IMR-90 (cell line): Measurements from ENCODE around the gene FCN1. TPM values are rescaled to one million over a fixed set of nuclear protein-coding genes. Genes with fewer than 3 reads are reported as not detected.

Source experiments
- ATAC-seq: fragments of 200-7000 bp; cut with Tn5 transposase; 2 replicates; pipeline ENCODE4 v1.9.1; 2020; ENCODE audit warnings: low read depth, mild to moderate bottlenecking, moderate library complexity
- BruUV-seq: library from RNA; stranded (reverse); fragments of 400-500 nt; replicated peaks from 2 replicates; lab custom pipeline; 2021; lab: Mats Ljungman, UMichigan
- CTCF ChIA-PET: fragments of 300-600 bp; formaldehyde crosslinking; extraction: SDS; loops from one replicate; lab custom pipeline; 2021; ENCODE audit warnings: antibody characterized with exemption; lab: Yijun Ruan, JAX
- POLR2A ChIA-PET: fragments of 300-600 bp; sonication (Branson Sonifier 250); formaldehyde crosslinking; loops from one replicate; lab custom pipeline; 2022; ENCODE audit warnings: antibody characterized with exemption; ENCODE audit not compliant: unreplicated experiment; lab: Charles Lee
- DNase-seq: peaks from one replicate; pipeline ENCODE4 v3.0.0; 2013
- H2AFZ ChIP-seq: replicated peaks from 2 replicates; pipeline ENCODE3; 2013; ENCODE audit warnings: low read length, mild to moderate bottlenecking; ENCODE audit not compliant: poor library complexity
- H2AK5ac ChIP-seq: 2 replicates; pipeline ENCODE4 v1.6.1; 2013; ENCODE audit warnings: low read depth, low read length, inconsistent platforms
- H2AK9ac ChIP-seq: replicated peaks from 2 replicates; pipeline ENCODE3; 2013; ENCODE audit warnings: mild to moderate bottlenecking, low read depth, low read length, moderate library complexity; ENCODE audit not compliant: poor library complexity
- H2BK120ac ChIP-seq: 2 replicates; pipeline ENCODE4 v1.6.1; 2013; ENCODE audit warnings: low read depth, low read length, inconsistent platforms
- H2BK15ac ChIP-seq: 3 replicates; pipeline ENCODE4 v1.6.1; 2013; ENCODE audit warnings: low read depth, low read length, inconsistent platforms
- H2BK20ac ChIP-seq: 2 replicates; pipeline ENCODE4 v1.6.1; 2013; ENCODE audit warnings: low read depth, mild to moderate bottlenecking, inconsistent platforms, low read length, moderate library complexity
- H2BK5ac ChIP-seq: 2 replicates; pipeline ENCODE4 v1.6.1; 2013; ENCODE audit warnings: mild to moderate bottlenecking, low read depth, low read length, inconsistent platforms; ENCODE audit not compliant: poor library complexity, severe bottlenecking
- H3K14ac ChIP-seq: replicated peaks from 2 replicates; pipeline ENCODE4 v1.6.1; 2013; ENCODE audit warnings: low read depth, low read length, inconsistent platforms
- H3K18ac ChIP-seq: 2 replicates; pipeline ENCODE4 v1.6.1; 2013; ENCODE audit warnings: low read depth, low read length, control low read depth
- H3K23ac ChIP-seq: 2 replicates; pipeline ENCODE4 v1.6.1; 2013; ENCODE audit warnings: low read depth, low read length, inconsistent platforms
- H3K27ac ChIP-seq: 2 replicates; pipeline ENCODE4 v1.5.1; 2013; ENCODE audit warnings: mild to moderate bottlenecking, control low read depth, low read length; ENCODE audit not compliant: insufficient read depth
- H3K27me3 ChIP-seq: 2 replicates; pipeline ENCODE4 v1.6.1; 2013; ENCODE audit warnings: low read length; ENCODE audit not compliant: control insufficient read depth, insufficient read depth
- H3K36me3 ChIP-seq: 2 replicates; pipeline ENCODE4 v1.6.1; 2013; ENCODE audit warnings: low read length, mixed read lengths; ENCODE audit not compliant: control insufficient read depth, insufficient read depth
- H3K4ac ChIP-seq: 2 replicates; pipeline ENCODE4 v1.6.1; 2013; ENCODE audit warnings: low read depth, low read length, inconsistent platforms
- H3K4me1 ChIP-seq: 2 replicates; pipeline ENCODE4 v1.6.1; 2013; ENCODE audit warnings: low read length, mixed read lengths; ENCODE audit not compliant: control insufficient read depth, insufficient read depth
- H3K4me2 ChIP-seq: 2 replicates; pipeline ENCODE4 v1.6.1; 2013; ENCODE audit warnings: low read depth, mild to moderate bottlenecking, control low read depth, low read length, moderate library complexity
- H3K4me3 ChIP-seq: 2 replicates; pipeline ENCODE4 v1.5.1; 2013; ENCODE audit warnings: low read depth, mild to moderate bottlenecking, control low read depth, low read length, moderate library complexity; ENCODE audit not compliant: insufficient read depth
- H3K56ac ChIP-seq: 2 replicates; pipeline ENCODE4 v1.6.1; 2013; ENCODE audit warnings: low read length, inconsistent platforms; ENCODE audit not compliant: insufficient read depth; ENCODE audit errors: extremely low read depth
- H3K79me1 ChIP-seq, 2 experiments: 2 replicates each; pipeline ENCODE4 v1.6.1; 2013; ENCODE audit warnings: low read length in 2 of 2, inconsistent platforms in 1 of 2, low read depth in 1 of 2
- H3K9ac ChIP-seq: 2 replicates; pipeline ENCODE4 v1.6.1; 2013; ENCODE audit warnings: low read depth, low read length, control low read depth
- H3K9me1 ChIP-seq: 2 replicates; pipeline ENCODE4 v1.6.1; 2013; ENCODE audit warnings: low read length, inconsistent platforms; ENCODE audit not compliant: insufficient read depth
- H3K9me3 ChIP-seq: 2 replicates; pipeline ENCODE4 v1.6.1; 2013; ENCODE audit warnings: low read length; ENCODE audit not compliant: control insufficient read depth, insufficient read depth
- H4K20me1 ChIP-seq: 2 replicates; pipeline ENCODE4 v1.6.1; 2013; ENCODE audit warnings: low read length, inconsistent platforms; ENCODE audit not compliant: insufficient read depth
- H4K5ac ChIP-seq: 2 replicates; pipeline ENCODE4 v1.6.1; 2013; ENCODE audit warnings: mild to moderate bottlenecking, low read depth, low read length, control low read depth
- H4K8ac ChIP-seq, 2 experiments: 2 replicates each; pipeline ENCODE4 v1.6.1; 2013; ENCODE audit warnings: low read depth in 2 of 2, low read length in 2 of 2, control low read depth in 1 of 2, inconsistent platforms in 1 of 2
- H4K91ac ChIP-seq: 2 replicates; pipeline ENCODE4 v1.6.1; 2013; ENCODE audit warnings: low read depth, low read length, inconsistent platforms; ENCODE audit not compliant: insufficient read depth
- BHLHE40 ChIP-seq: fragments of 150-350 bp; IDR thresholded peaks from 2 replicates; pipeline ENCODE4 v1.6.1; 2016; ENCODE audit warnings: mild to moderate bottlenecking, low read depth, low read length
- NFE2L2 ChIP-seq: fragments of 150-350 bp; IDR thresholded peaks from 2 replicates; pipeline ENCODE4 v1.6.1; 2016; ENCODE audit warnings: low read depth, mild to moderate bottlenecking, low read length
- POLR2A ChIP-seq: IDR thresholded peaks from 2 replicates; pipeline ENCODE4 v1.6.1; 2012; ENCODE audit warnings: mild to moderate bottlenecking, low read depth, low read length
- SMC3 ChIP-seq: fragments of 150-350 bp; IDR thresholded peaks from 2 replicates; pipeline ENCODE4 v1.6.1; 2016; ENCODE audit warnings: low read depth, mild to moderate bottlenecking, antibody characterized with exemption, low read length, moderate library complexity
- USF2 ChIP-seq: fragments of 150-350 bp; IDR thresholded peaks from 2 replicates; pipeline ENCODE4 v1.6.1; 2017; ENCODE audit warnings: mild to moderate bottlenecking, antibody characterized with exemption, low read length, low read depth
- WGBS, 2 experiments: methylation state at CpG; one replicate each; pipeline versions ENCODE4 v1.1.5 to v1.1.7; 2013; ENCODE audit warnings: missing lambda C conversion rate in 2 of 2; ENCODE audit not compliant: insufficient read length in 1 of 2; ENCODE audit errors: extremely low coverage in 2 of 2; 5-methylcytosine and 5-hydroxymethylcytosine counted together
- dilution Hi-C: fragments of 300-500 bp; cut with HindIII; formaldehyde crosslinking; loops from one replicate; pipeline ENCODE4 v1.14.3; 2018; ENCODE audit warnings: low sequenced_read_pairs; ENCODE audit not compliant: unreplicated experiment
- in situ Hi-C: fragments of 300-500 bp; cut with MboI; formaldehyde crosslinking; loops from 3 replicates; pipeline ENCODE4 v1.14.3; 2019; ENCODE audit warnings: low sequenced_read_pairs, inconsistent platforms, mixed read lengths
- intact Hi-C: fragments of 100-400 bp; cut with micrococcal nuclease; formaldehyde crosslinking; loops from 2 replicates; pipeline ENCODE4 v1.10.0; 2022
- polyA plus RNA-seq, 3 experiments: library from polyadenylated mRNA; depleted of rRNA; stranded (reverse); fragments of >200 nt; gene quantifications; 2 replicates each; pipeline ENCODE4 v1.2.3, GENCODE V29; 2012; ENCODE audit warnings: low replicate concordance in 1 of 3
- total RNA-seq: library from RNA; depleted of rRNA; stranded (reverse); fragments of >200 nt; gene quantifications from 2 replicates; pipeline ENCODE4 v1.2.3, GENCODE V29; 2012

Gene FCN1
- total and polyA plus RNA-seq, 2 of the 4 experiments (the other 2 are of a cell fraction), result not detected

- Histone ChIP-seq H2AFZ (no peak overlapping the region), H4K91ac (no peak overlapping the region), H3K9me1 (no peaks in the 10 kb centered on the region), H3K27me3 (peaks cover 53% of the 10 kb centered on the region), H2BK20ac (no peak overlapping the region), H3K14ac (no peak overlapping the region), H4K8ac (no peak overlapping the region), H2BK15ac (no peak overlapping the region), H3K36me3 (no peaks in the 10 kb centered on the region), H3K9me3 (no peaks in the 10 kb centered on the region), H3K9ac (no peak overlapping the region), H2AK5ac (no peak overlapping the region), H3K4ac (no peak overlapping the region), H2BK5ac (no peak overlapping the region), H3K27ac (no peak overlapping the region), H2BK120ac (no peak overlapping the region), H3K4me2 (no peak overlapping the region), H3K56ac (no peak overlapping the region), H4K5ac (no peak overlapping the region), H3K4me1 (no peaks in the 10 kb centered on the region), H3K4me3 (no peak overlapping the region), H3K18ac (no peak overlapping the region), H3K23ac (no peak overlapping the region), H4K20me1 (no peaks in the 10 kb centered on the region), H2AK9ac (no peak overlapping the region), H3K79me1 (no peaks in the 10 kb centered on the region)
- POLR2A ChIA-PET, result no interaction called here
- 67% methylated on average over 8 of the region's 18 CpGs; no CpG with 5 or more reads in 1 of the 2 experiments for WGBS, 2 experiments
- dilution Hi-C loops (no loop called here), in situ Hi-C loops (no loop called here), intact Hi-C loops (no loop called here)
- ATAC-seq, result no peak
- CTCF ChIA-PET, result no interaction called here
- no TSS peak for BruUV-seq
- no peak for TF ChIP-seq NFE2L2
- TF ChIP-seq SMC3, result no peak
- no peak for TF ChIP-seq USF2
- TF ChIP-seq POLR2A, result no peak
- TF ChIP-seq BHLHE40, result no peak
- no peak for DNase-seq
Observed at GRCh38 chr9:134883040-134883782, 34.5 kb downstream of the FCN1 start.
